Measurements from ENCODE around the gene ATP5F1D.
A peak's percentile ranks its signal among the peaks of the same experiment; 100 is the strongest.

The ATP5F1D gene

DNA sequence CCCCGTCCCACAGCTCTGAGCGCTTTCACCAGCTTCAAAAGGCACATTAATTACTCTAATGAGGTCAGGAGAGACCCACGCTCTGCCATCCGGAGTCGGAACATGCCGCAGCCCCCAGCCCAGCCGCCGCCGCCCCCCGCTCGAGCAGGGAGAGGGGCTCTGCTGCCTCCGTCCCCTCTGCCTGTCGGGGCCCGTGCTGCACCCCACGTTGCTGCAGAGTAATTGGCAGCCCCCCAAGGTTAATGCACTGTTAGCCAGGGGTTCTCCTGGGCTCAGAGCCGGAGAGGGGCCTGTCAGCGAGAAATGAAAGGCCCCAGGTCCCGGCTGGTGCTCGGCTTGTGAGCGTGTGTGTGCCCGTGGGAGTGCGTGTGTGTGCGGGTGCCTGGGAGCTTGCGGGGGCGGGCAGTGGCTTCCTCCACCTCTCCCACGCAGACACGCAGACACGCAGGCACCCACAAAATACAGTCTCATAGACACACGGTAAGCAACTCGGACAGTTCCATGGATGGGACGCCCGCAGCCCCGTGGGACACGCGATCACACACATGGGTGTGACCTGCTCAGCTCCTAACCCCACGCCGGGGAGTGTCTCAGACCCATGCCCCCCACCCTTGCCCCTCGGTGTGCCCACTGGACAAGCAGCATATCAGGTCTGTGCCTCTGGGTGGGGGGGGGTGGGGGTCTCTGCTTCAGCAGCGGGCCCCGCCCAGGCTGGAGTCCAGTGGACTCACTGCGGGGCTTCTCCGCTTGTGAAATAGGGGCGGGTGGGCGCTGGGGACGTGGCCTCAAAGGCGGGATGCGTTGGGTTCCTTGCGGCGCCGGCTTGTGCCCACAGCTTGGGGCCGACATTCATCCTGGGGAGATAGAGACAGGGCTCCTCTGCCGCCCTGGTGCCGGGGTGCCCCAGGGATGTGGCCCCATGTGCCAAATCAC, 39.4 kb downstream of the ATP5F1D start:
- Mint-ChIP-seq H3K4me1 (ENCODE audit: low read depth) (peaks cover 17% of the 10 kb centered on the region), H3K4me3 (no peak overlapping the region), H3K9me3 (no peaks in the 10 kb centered on the region), H3K36me3 (ENCODE audit: low read depth) (peaks cover 13% of the 10 kb centered on the region), H3K27me3 (peaks cover 12% of the 10 kb centered on the region), H3K27ac (no peak overlapping the region)

- no peak overlapping the region for H3K4me3 Mint-ChIP-seq
- no peaks in the 10 kb centered on the region for H3K9me3 Mint-ChIP-seq
- peaks cover 16% of the 10 kb centered on the region for H3K27me3 Mint-ChIP-seq
- H3K27ac Mint-ChIP-seq = no peak overlapping the region
- peaks cover 14% of the 10 kb centered on the region for H3K4me1 Mint-ChIP-seq (ENCODE audit: low read depth)
- H3K36me3 Mint-ChIP-seq (ENCODE audit: low read depth) = peaks cover 9% of the 10 kb centered on the region
Measured at GRCh38 chr19:1281569-1282287, 40.2 kb downstream of the ATP5F1D start.

DNA sequence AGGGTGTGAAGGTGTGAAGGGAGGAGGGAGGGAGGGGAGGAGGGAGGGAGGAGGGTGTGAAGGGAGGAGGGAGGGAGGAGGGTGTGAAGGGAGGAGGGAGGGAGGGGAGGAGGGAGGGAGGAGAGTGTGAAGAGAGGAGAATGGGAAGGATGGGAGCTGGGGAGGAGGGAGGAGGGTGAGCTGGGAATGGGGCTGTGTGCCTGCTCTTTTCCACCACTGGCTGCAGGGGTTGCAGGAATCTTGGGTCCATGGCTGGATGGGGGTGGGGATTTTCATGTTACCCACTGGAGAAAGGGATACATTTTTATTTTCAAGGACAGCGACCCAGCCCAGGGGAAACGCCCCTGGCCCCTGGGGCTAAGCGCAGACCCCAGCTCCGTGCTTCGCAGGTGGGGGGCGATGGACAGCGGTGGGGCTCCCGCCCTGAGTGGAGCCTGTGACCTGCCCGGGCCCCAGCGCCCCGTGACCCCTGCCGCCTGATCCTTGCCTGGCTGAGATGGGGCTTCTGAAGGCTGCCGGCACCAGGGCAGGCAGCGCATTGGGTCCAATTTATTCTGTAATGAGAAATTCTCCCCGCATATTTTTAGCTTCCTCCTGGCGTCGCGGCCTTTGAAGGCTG, 41.1 kb downstream of the ATP5F1D start:
- Mint-ChIP-seq H3K27ac (no peak overlapping the region), H3K4me3 (no peak overlapping the region), H3K36me3 (ENCODE audit: low read depth) (peaks cover 5% of the 10 kb centered on the region), H3K4me1 (ENCODE audit: low read depth) (peaks cover 10% of the 10 kb centered on the region), H3K27me3 (peaks cover 16% of the 10 kb centered on the region), H3K9me3 (no peaks in the 10 kb centered on the region)

- Mint-ChIP-seq H3K4me3 (no peak overlapping the region), H3K9me3 (no peaks in the 10 kb centered on the region), H3K36me3 (ENCODE audit: low read depth) (no peaks in the 10 kb centered on the region), H3K27ac (no peak overlapping the region), H3K4me1 (ENCODE audit: low read depth) (peaks cover 6% of the 10 kb centered on the region), H3K27me3 (peaks cover 19% of the 10 kb centered on the region)
Measured at GRCh38 chr19:1283207-1283916, 41.8 kb downstream of the ATP5F1D start.

- H3K36me3 Mint-ChIP-seq (ENCODE audit: low read depth) = no peaks in the 10 kb centered on the region
- H3K4me3 Mint-ChIP-seq = no peak overlapping the region
- no peaks in the 10 kb centered on the region for H3K9me3 Mint-ChIP-seq
- H3K27ac Mint-ChIP-seq = no peak overlapping the region
- peaks cover 6% of the 10 kb centered on the region for H3K4me1 Mint-ChIP-seq (ENCODE audit: low read depth)
- peaks cover 20% of the 10 kb centered on the region for H3K27me3 Mint-ChIP-seq
Measured at GRCh38 chr19:1283917-1284292, 42.4 kb downstream of the ATP5F1D start.

- H3K4me1 Mint-ChIP-seq (ENCODE audit: low read depth) = peaks cover 6% of the 10 kb centered on the region
- H3K27ac Mint-ChIP-seq = no peak overlapping the region
- no peaks in the 10 kb centered on the region for H3K9me3 Mint-ChIP-seq
- peak overlapping the region; percentile 6 for H3K4me3 Mint-ChIP-seq
- no peaks in the 10 kb centered on the region for H3K36me3 Mint-ChIP-seq (ENCODE audit: low read depth)
- peaks cover 23% of the 10 kb centered on the region for H3K27me3 Mint-ChIP-seq
Measured at GRCh38 chr19:1284293-1284978, 42.9 kb downstream of the ATP5F1D start.

DNA sequence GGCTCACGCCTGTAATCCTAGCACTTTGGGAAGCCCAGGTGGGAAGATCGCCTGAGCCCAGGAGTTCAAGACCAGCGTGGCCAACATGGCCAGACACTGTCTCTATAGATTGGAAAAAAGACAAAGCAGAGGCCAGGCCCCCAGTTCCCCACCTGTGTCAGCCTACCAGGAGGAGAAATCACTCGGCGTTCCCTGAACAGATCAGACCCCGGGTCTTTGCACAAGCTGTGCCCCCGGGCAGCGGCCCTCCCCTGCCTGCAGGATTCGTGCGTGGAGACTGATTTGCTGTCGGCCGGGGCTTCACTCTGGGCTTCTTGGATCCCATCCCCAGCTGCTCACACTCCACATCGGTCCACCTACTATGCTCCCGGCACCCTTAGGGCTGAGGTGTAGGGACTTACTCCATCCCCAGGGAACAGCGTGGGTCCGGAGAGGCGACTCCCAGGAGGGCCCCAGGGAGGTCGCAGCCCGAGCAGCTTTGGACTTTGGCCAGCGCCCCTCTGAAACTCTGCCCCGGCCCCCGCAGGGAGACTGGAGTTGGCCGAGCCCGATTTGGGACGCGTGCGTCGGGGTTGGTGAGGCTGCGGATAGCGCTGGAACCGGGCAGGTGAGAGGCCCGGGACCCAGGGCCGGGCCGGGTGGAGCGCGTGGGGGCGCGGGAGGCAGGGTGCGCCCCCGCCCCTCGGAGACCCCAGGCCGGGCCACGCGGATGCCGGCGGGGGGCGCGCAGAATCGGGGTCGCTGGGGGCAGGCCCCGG, 43.6 kb downstream of the ATP5F1D start:
- no peak overlapping the region for H3K27ac Mint-ChIP-seq
- no peaks in the 10 kb centered on the region for H3K9me3 Mint-ChIP-seq
- H3K4me3 Mint-ChIP-seq = peak overlapping the region; percentile 6
- no peaks in the 10 kb centered on the region for H3K4me1 Mint-ChIP-seq (ENCODE audit: low read depth)
- H3K36me3 Mint-ChIP-seq (ENCODE audit: low read depth) = no peaks in the 10 kb centered on the region
- peaks cover 23% of the 10 kb centered on the region for H3K27me3 Mint-ChIP-seq

DNA sequence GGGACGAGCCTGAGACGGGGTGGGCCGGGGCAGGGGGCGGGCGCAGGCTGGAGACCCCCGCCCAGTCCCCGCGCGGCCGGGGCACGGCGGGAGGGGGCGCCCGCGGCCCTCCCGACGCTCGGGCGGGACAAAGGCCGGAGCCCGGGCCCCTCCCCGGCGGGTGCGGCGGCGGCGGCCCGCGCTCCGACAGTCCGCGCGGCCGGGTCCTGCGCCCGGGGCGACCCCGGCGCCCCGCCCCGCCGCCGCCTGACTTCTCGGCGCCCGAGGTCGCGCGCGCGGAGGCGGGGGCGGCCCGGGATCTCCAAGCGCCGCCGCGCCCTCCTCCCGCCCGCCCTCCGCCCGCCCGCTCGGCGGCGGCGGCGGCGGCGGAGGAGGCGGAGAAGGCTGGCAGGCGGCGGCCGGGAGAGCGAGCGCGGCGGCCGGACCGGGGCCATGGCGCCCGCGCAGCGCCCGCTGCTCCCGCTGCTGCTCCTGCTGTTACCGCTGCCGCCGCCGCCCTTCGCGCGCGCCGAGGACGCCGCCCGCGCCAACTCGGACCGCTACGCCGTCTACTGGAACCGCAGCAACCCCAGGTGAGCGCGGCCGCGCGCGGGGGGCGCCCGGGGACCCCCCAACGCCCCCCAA, 44.3 kb downstream of the ATP5F1D start, which contains the start of gene EFNA2:
EFNA2 (plus strand) TSS at position 137 of the 624 bp plus-strand sequence; CDS start at position 433, 296 bp downstream.
- H3K4me3 Mint-ChIP-seq = peak within 1 kb of the TSS; percentile 20
- H3K27ac Mint-ChIP-seq = no peak within 1 kb of the TSS
- no peaks in the 10 kb centered on the region for H3K9me3 Mint-ChIP-seq
- no peaks in the 10 kb centered on the region for H3K4me1 Mint-ChIP-seq (ENCODE audit: low read depth)
- peaks cover 23% of the 10 kb centered on the region for H3K27me3 Mint-ChIP-seq
- H3K36me3 Mint-ChIP-seq (ENCODE audit: low read depth) = no peaks in the 10 kb centered on the region

GRCh38 chr19:1286487-1287353, 45.2 kb downstream of the ATP5F1D start:
- H3K36me3 Mint-ChIP-seq (ENCODE audit: low read depth) = no peaks in the 10 kb centered on the region
- H3K9me3 Mint-ChIP-seq = no peaks in the 10 kb centered on the region
- no peak overlapping the region for H3K27ac Mint-ChIP-seq
- peak overlapping the region; percentile 20 for H3K4me3 Mint-ChIP-seq
- H3K27me3 Mint-ChIP-seq = peaks cover 23% of the 10 kb centered on the region
- H3K4me1 Mint-ChIP-seq (ENCODE audit: low read depth) = no peaks in the 10 kb centered on the region

DNA sequence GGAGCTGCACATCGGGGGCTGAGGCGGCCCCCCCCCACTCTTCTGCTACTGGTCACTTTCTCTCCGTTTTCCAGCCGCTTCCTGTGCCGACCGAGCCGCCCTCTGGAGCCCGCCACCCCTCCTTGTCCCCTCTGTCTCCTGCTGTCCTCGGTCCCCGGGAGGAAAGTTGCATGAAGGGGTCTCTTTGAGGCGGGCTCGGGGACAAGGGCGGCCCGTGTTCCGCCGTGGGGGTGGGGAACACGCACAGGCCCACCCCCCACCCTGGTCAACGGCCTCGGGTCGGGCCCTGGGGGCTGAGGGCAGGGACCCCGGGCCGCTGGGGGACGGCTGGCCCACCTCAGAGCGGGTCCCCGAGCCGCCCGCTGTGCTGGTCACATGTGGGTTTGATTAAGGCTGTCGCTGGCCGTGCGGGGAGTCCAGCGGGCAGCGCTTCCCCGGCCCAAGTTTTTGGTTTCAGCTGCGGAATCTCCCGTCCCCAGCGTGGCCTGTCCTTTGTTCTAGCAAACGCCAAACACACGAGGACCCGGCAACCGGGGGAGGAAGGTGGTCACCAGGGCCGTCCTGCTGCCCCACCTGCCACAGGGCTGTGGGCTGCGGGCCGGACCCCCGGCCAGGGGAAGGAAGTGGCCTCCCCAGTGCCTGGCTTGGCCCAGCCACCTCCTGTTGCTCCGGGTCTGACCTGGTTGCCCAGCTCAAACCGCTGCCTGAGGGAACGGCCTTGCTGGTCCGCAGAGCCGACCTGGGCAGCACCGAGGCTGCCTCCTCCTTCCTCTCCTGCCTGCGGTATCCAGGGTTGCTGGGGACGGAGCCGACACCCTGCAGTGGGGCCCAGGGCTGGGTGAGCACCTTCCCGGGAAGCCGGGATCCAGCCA, 46.0 kb downstream of the ATP5F1D start:
- Mint-ChIP-seq H3K4me1 (ENCODE audit: low read depth) (no peaks in the 10 kb centered on the region), H3K27me3 (peaks cover 29% of the 10 kb centered on the region), H3K36me3 (ENCODE audit: low read depth) (no peaks in the 10 kb centered on the region), H3K27ac (no peak overlapping the region), H3K9me3 (no peaks in the 10 kb centered on the region), H3K4me3 (no peak overlapping the region)

DNA sequence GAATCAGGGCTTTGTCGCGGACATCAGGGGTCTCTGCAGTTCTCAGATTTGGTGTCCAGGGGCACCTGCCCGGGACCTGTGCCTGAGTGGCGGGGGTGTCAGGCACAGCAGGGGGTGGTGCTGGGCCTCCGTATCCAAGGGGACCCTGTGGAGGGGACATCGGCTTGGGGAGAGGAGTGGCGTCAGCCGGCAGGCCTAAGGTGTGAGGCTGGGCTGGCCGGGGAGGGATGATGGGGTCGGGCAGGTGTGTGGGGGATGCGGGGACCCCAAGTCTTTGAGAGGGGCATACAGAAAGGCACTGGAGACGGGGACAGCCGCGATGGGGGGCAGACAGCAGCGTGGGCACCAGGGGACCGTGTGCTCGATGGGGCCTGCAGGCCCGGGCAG, 46.7 kb downstream of the ATP5F1D start:
- Mint-ChIP-seq H3K4me3 (no peak overlapping the region), H3K4me1 (ENCODE audit: low read depth) (no peaks in the 10 kb centered on the region), H3K27me3 (peaks cover 31% of the 10 kb centered on the region), H3K36me3 (ENCODE audit: low read depth) (no peaks in the 10 kb centered on the region), H3K9me3 (no peaks in the 10 kb centered on the region), H3K27ac (no peak overlapping the region)
